Thyroid gland (tissue), 4 donors: ENCODE results near the gene OR10P1.

Experiments
- CTCF ChIP-seq, 6 experiments: fragments of 200-600 bp in 3 of 6; fragments of 450-650 bp in 3 of 6; sonication (generic) in 3 of 6; IDR thresholded peaks; one replicate each; pipeline ENCODE4 v1.5.1; 2016 to 2019; ENCODE audit warnings: antibody characterized with exemption in 6 of 6, mild to moderate bottlenecking in 2 of 6, inconsistent platforms in 1 of 6, moderate library complexity in 1 of 6
- POLR2A ChIP-seq, 2 donors: fragments of 450-650 bp; IDR thresholded peaks; one replicate each; pipeline ENCODE4 v1.6.1; 2017; ENCODE audit warnings: antibody characterized with exemption in 2 of 2, mild to moderate bottlenecking in 2 of 2, moderate library complexity in 1 of 2

GRCh38 chr12:55633151-55633550, 3.5 kb upstream of the OR10P1 start:
- TF ChIP-seq CTCF (IDR thresholded peaks at IDR 0.05) (no peak), POLR2A (IDR thresholded peaks at IDR 0.05) (no peak)
